IPS-NIHi11 (cell line): ENCODE measurements around the gene PRDX2.

Source experiments
- DNase-seq: peaks from one replicate; pipeline ENCODE4 v3.0.0; 2012; ENCODE audit warnings: mixed read lengths, low spot score

The PRDX2 gene

GRCh38 chr19:12792051-12792852 is 9.3 kb downstream of the PRDX2 start:
- DNase-seq = no peak

- DNase-seq = peak; percentile 73
Observed at GRCh38 chr19:12791345-12792050, 10.1 kb downstream of the PRDX2 start, which contains the start of gene JUNB. Gene JUNB, plus strand, starts transcription at chr19:12791486. Its CDS starts 286 bp downstream, at chr19:12791772.

- no peak for DNase-seq
Observed at GRCh38 chr19:12790628-12791344, 10.8 kb downstream of the PRDX2 start.

GRCh38 chr19:12789904-12790619 is 11.5 kb downstream of the PRDX2 start:
- peak; percentile 91 for DNase-seq

GRCh38 chr19:12789098-12789903 is 12.3 kb downstream of the PRDX2 start:
- no peak for DNase-seq

GRCh38 chr19:12788682-12789097 is 12.9 kb downstream of the PRDX2 start:
- peak; percentile 63 for DNase-seq

GRCh38 chr19:12788042-12788681 is 13.4 kb downstream of the PRDX2 start:
- no peak for DNase-seq

GRCh38 chr19:12787458-12787857 is 14.1 kb downstream of the PRDX2 start:
- DNase-seq = no peak

- DNase-seq = no peak
Observed at GRCh38 chr19:12786952-12787351, 14.6 kb downstream of the PRDX2 start.

- no peak for DNase-seq
Observed at GRCh38 chr19:12786141-12786870, 15.3 kb downstream of the PRDX2 start.

GRCh38 chr19:12785431-12786031 is 16.1 kb downstream of the PRDX2 start:
- DNase-seq = no peak

GRCh38 chr19:12784871-12785430 is 16.6 kb downstream of the PRDX2 start:
- no peak for DNase-seq

GRCh38 chr19:12784394-12784870 is 17.2 kb downstream of the PRDX2 start:
- no peak for DNase-seq

GRCh38 chr19:12783849-12784393 is 17.7 kb downstream of the PRDX2 start:
- DNase-seq = no peak

GRCh38 chr19:12783291-12783848 is 18.2 kb downstream of the PRDX2 start:
- no peak for DNase-seq

- peak; percentile 63 for DNase-seq
Observed at GRCh38 chr19:12782424-12783290, 18.9 kb downstream of the PRDX2 start.

GRCh38 chr19:12782174-12782423 is 19.5 kb downstream of the PRDX2 start:
- DNase-seq = no peak
